ENCODE data around the gene RUFY3. TPM values are rescaled to one million over a fixed set of nuclear protein-coding genes. Genes with fewer than 3 reads are reported as not detected.
"Not testable (repeated sequence)": the region's sequence is repeated elsewhere in the genome, so short reads cannot be mapped to it uniquely, and the experiment has no call there.

The RUFY3 gene
- total and polyA plus RNA-seq, 5 donors from 2014 or later, result 0.79 to 14.9 (median 1.8) TPM

DNA sequence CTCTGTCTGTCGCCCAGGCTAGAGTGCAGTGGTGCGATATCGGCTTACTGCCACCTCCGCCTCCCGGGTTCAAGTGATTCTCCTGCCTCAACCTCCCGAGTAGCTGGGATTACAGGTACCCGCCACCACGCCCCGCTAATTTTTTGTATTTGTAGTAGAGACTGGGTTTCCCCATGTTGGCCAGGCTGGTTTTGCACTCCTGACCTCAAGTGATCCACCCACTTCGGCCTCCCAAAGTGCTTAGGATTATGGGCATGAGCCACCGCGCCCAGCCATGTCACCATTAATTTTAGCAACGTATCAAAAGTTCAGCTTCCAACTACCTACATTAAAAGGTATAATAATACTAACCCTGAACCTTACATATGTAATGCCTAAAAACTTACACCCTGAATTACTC, 34.4 kb upstream of the RUFY3 start:
- H3K4me3 Mint-ChIP-seq, result peak overlapping the region; percentile 95 to 100 (median 99)
- H3K9me3 Mint-ChIP-seq, result peaks cover 0 to 4% (median 0%) of the 10 kb centered on the region in 7 donors
- ATAC-seq (ENCODE audit: low read depth in 2 of 2), result no peak
- Histone ChIP-seq H3K4me1 (ENCODE audit: control insufficient read depth, insufficient read depth, low read length, poor library complexity, severe bottlenecking) (peaks cover 23% of the 10 kb centered on the region), H3K4me3 (ENCODE audit: low read depth, low read length) (peak overlapping the region; percentile 94), H3K9me3 (ENCODE audit: control insufficient read depth in 2 of 2, low read length in 2 of 2) (no peaks in the 10 kb centered on the region), H3K27ac (ENCODE audit: insufficient read depth, low read length, poor library complexity, severe bottlenecking) (peak overlapping the region; percentile 95), H3K36me3 (ENCODE audit: control insufficient read depth, insufficient read depth, low read length) (no peaks in the 10 kb centered on the region), H3K27me3 (ENCODE audit: control insufficient read depth, insufficient read depth, low read length) (peaks cover 2% of the 10 kb centered on the region)
- H3K27me3 Mint-ChIP-seq, result peaks cover 6% of the 10 kb centered on the region
- DNase-seq, result no peak
- H3K4me1 Mint-ChIP-seq, result peaks cover 15 to 42% (median 27%) of the 10 kb centered on the region in 4 donors
- peaks cover 20% of the 10 kb centered on the region for H3K36me3 Mint-ChIP-seq
- peak overlapping the region; percentile 99 to 100 (median 100) for H3K27ac Mint-ChIP-seq

DNA sequence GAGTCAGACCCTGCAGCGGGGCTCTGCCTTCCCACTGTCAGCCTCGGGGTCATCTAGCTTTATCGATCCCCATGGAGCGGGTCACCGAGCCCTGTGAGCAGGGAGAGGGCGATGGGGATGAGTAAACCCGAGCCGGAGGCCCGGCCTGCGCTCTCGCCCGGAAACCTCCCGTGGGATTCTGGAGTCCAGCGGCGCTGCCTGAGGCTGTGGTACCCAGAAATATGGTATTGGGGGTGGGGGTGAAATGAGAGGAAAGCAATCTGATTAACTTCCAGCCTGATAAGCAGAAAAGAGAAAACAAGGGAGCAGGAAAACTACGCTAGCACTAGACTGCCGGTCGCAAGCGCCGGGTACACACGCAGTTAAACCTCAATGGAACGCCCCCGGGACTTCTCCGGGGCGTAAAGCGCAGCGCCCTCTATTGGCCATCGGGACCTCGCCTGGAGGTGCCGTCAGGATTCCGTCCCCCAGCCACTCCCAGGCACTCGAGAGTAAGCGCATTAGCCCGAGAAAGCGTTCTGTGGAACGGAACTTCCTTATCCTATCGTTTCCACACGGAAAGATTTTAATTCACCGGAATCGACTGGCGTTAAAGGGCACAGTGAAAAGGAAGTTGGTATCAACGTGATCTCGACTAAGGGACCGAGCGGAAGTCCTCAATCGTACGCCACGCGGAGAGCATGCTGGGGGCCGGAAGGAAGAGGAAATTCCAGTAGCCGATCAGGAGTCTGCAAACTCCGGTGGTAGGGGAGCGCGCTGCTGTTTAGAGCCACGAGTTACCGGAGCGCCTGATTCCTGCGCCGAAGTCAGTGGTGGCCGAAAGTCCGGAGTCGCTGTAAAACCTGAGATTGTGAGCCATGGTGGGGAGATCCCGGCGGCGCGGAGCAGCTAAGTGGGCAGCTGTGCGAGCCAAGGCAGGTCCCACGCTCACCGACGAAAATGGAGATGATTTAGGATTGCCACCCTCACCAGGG, 33.7 kb upstream of the RUFY3 start, which contains the start of gene UTP3:
TSS of gene UTP3 (plus strand) at position 712 of the 974 bp plus-strand sequence. CDS start at position 858, 146 bp downstream.
- peak within 1 kb of the TSS; percentile 95 to 100 (median 99) for H3K4me3 Mint-ChIP-seq

DNA sequence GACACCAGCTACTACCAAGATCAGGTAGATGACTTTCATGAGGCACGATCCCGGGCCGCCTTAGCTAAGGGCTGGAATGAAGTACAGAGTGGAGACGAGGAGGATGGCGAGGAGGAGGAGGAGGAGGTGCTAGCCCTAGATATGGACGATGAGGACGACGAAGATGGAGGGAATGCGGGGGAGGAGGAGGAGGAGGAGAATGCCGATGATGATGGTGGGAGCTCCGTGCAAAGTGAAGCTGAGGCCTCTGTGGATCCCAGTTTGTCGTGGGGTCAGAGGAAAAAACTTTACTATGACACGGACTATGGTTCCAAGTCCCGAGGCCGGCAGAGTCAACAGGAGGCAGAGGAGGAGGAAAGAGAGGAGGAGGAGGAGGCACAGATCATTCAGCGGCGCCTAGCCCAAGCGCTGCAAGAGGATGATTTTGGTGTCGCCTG, 33.0 kb upstream of the RUFY3 start:
- Mint-ChIP-seq H3K27me3 (peaks cover 6% of the 10 kb centered on the region), H3K27ac (peak overlapping the region; percentile 99 to 100 (median 100)), H3K36me3 (peaks cover 20% of the 10 kb centered on the region), H3K4me1 (peaks cover 15 to 42% (median 27%) of the 10 kb centered on the region in 4 donors), H3K9me3 (peaks cover 0 to 4% (median 0%) of the 10 kb centered on the region in 7 donors), H3K4me3 (peak overlapping the region; percentile 95 to 100 (median 99))
- no peaks in the 10 kb centered on the region for H3K9me3 ChIP-seq (ENCODE audit: control insufficient read depth in 2 of 2, low read length in 2 of 2)
- H3K36me3 ChIP-seq (ENCODE audit: control insufficient read depth, insufficient read depth, low read length), result no peaks in the 10 kb centered on the region
- peak overlapping the region; percentile 95 for H3K27ac ChIP-seq (ENCODE audit: insufficient read depth, low read length, poor library complexity, severe bottlenecking)
- DNase-seq (peak in 1 of 3 donors; percentile 13), ATAC-seq (ENCODE audit: low read depth in 2 of 2) (peak in 1 of 2 donors; percentile 2)
- H3K27me3 ChIP-seq (ENCODE audit: control insufficient read depth, insufficient read depth, low read length), result peaks cover 2% of the 10 kb centered on the region
- peaks cover 23% of the 10 kb centered on the region for H3K4me1 ChIP-seq (ENCODE audit: control insufficient read depth, insufficient read depth, low read length, poor library complexity, severe bottlenecking)
- peak overlapping the region; percentile 94 for H3K4me3 ChIP-seq (ENCODE audit: low read depth, low read length)

More for the DNA sequence above, 33.7 kb upstream of the RUFY3 start, which contains the start of gene UTP3:
- Histone ChIP-seq H3K27ac (ENCODE audit: insufficient read depth, low read length, poor library complexity, severe bottlenecking) (peak within 1 kb of the TSS; percentile 95), H3K4me3 (ENCODE audit: low read depth, low read length) (peak within 1 kb of the TSS; percentile 94), H3K9me3 (ENCODE audit: control insufficient read depth in 2 of 2, low read length in 2 of 2) (no peaks in the 10 kb centered on the region), H3K27me3 (ENCODE audit: control insufficient read depth, insufficient read depth, low read length) (peaks cover 2% of the 10 kb centered on the region), H3K4me1 (ENCODE audit: control insufficient read depth, insufficient read depth, low read length, poor library complexity, severe bottlenecking) (peaks cover 23% of the 10 kb centered on the region), H3K36me3 (ENCODE audit: control insufficient read depth, insufficient read depth, low read length) (no peaks in the 10 kb centered on the region)
- peaks cover 6% of the 10 kb centered on the region for H3K27me3 Mint-ChIP-seq
- H3K36me3 Mint-ChIP-seq, result peaks cover 20% of the 10 kb centered on the region
- peak; percentile 88 to 90 for ATAC-seq (ENCODE audit: low read depth in 2 of 2)
- H3K27ac Mint-ChIP-seq, result peak within 1 kb of the TSS; percentile 99 to 100 (median 100)
- H3K9me3 Mint-ChIP-seq, result peaks cover 0 to 4% (median 0%) of the 10 kb centered on the region in 7 donors
- DNase-seq, result peak; percentile 81 to 95 (median 90)
- H3K4me1 Mint-ChIP-seq, result peaks cover 15 to 42% (median 27%) of the 10 kb centered on the region in 4 donors

DNA sequence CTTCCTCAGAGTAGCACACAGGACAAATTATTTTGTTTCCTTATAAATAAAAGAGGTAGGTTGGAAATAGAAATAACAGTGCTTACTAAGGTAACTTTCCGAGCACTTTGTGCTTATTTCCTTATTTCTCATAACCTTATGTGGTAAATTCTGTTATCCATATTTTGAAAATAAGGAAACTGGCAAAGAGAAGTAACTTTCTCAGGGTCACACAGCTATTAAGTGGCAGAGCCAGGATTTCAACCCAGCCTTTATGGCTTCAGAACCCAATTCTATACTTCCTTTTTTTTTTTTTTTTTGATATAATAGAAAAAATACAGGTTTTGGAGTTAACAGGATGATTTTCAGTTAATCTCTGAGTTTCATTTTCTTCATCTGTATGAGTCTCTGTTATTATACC, 30.1 kb upstream of the RUFY3 start:
- peaks cover 9 to 42% (median 27%) of the 10 kb centered on the region in 4 donors for H3K4me1 Mint-ChIP-seq
- ATAC-seq (ENCODE audit: low read depth in 2 of 2) (no peak), DNase-seq (no peak)
- Histone ChIP-seq H3K36me3 (ENCODE audit: control insufficient read depth, insufficient read depth, low read length) (no peaks in the 10 kb centered on the region), H3K4me1 (ENCODE audit: control insufficient read depth, insufficient read depth, low read length, poor library complexity, severe bottlenecking) (peaks cover 23% of the 10 kb centered on the region), H3K27ac (ENCODE audit: insufficient read depth, low read length, poor library complexity, severe bottlenecking) (no peak overlapping the region), H3K27me3 (ENCODE audit: control insufficient read depth, insufficient read depth, low read length) (no peaks in the 10 kb centered on the region), H3K4me3 (ENCODE audit: low read depth, low read length) (no peak overlapping the region), H3K9me3 (ENCODE audit: control insufficient read depth in 2 of 2, low read length in 2 of 2) (no peaks in the 10 kb centered on the region)
- H3K27ac Mint-ChIP-seq, result no peak overlapping the region
- peaks cover 0 to 4% (median 0%) of the 10 kb centered on the region in 7 donors for H3K9me3 Mint-ChIP-seq
- peaks cover 20% of the 10 kb centered on the region for H3K36me3 Mint-ChIP-seq
- peaks cover 6% of the 10 kb centered on the region for H3K27me3 Mint-ChIP-seq
- peak overlapping the region in 1 of 4 donors; percentile 33 for H3K4me3 Mint-ChIP-seq

DNA sequence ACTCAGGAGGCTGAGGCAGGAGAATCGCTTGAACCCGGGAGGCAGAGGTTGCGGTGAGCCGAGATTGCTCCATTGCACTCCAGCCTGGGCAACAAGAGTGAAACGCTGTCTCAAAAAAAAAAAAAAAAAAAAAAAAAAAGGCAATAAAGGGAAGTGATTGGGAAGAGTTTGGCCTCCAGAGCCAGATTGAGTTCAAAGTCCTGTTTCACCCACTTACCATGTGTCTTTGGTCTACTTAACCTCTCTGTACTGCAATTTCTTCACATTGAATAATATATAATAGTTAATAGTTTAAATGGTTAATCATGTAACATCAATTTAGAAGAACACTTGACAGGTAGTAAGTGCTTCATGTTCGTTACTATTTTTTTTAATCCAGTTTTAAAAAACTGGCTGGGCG, 27.1 kb upstream of the RUFY3 start:
- not testable (repeated sequence) for H3K27ac Mint-ChIP-seq; H3K36me3 ChIP-seq (ENCODE audit: control insufficient read depth, insufficient read depth, low read length); H3K9me3 ChIP-seq (ENCODE audit: control insufficient read depth in 2 of 2, low read length in 2 of 2); H3K27me3 Mint-ChIP-seq; ATAC-seq (ENCODE audit: low read depth in 2 of 2); H3K27me3 ChIP-seq (ENCODE audit: control insufficient read depth, insufficient read depth, low read length); H3K9me3 Mint-ChIP-seq; H3K27ac ChIP-seq (ENCODE audit: insufficient read depth, low read length, poor library complexity, severe bottlenecking); H3K4me1 ChIP-seq (ENCODE audit: control insufficient read depth, insufficient read depth, low read length, poor library complexity, severe bottlenecking); H3K4me3 Mint-ChIP-seq; H3K4me3 ChIP-seq (ENCODE audit: low read depth, low read length); DNase-seq
- peaks cover 4 to 19% (median 12%) of the 10 kb centered on the region in 4 donors for H3K4me1 Mint-ChIP-seq
- peaks cover 12% of the 10 kb centered on the region for H3K36me3 Mint-ChIP-seq

DNA sequence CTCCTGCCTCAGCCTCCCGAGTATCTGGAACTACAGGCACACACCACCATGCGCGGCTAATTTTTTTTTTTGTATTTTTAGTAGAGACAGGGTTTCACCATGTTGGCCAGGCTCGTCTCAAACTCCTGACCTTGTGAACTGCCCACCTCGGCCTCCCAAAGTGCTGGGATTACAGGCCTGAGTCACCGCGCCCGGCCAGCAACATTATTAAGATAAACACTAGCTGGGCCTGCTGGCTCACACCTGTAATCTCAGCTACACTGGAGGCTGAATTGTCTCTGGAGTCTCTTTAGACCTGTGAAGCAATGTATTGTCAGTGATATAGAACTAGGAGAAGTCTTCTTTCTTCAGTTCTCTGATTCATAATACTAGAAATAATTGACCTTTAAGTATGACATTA, 23.3 kb upstream of the RUFY3 start:
- H3K27ac Mint-ChIP-seq; H3K9me3 Mint-ChIP-seq; H3K36me3 ChIP-seq (ENCODE audit: control insufficient read depth, insufficient read depth, low read length): not testable (repeated sequence)

DNA sequence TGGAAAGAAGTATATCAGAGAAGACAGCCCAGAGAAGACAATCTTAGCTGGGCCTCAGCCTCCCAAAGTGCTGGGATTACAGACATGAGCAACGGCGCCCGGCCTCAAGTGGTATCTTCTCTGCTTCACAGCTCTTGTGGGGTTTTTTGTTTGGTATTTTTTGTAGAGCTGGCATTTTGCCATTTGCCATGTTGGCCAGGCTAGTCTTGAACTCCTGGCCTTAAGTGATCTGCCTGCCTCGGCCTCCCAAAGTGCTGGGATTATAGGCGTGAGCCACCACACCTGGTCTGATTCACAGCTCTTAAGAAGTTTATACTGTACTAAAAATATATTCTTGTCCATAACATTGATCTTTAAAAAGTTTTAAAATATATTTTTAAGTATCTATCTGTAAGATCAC, 21.1 kb upstream of the RUFY3 start:
- Histone ChIP-seq H3K4me3 (ENCODE audit: low read depth, low read length) (no peak overlapping the region), H3K9me3 (ENCODE audit: control insufficient read depth in 2 of 2, low read length in 2 of 2) (no peaks in the 10 kb centered on the region), H3K36me3 (ENCODE audit: control insufficient read depth, insufficient read depth, low read length) (no peaks in the 10 kb centered on the region), H3K27me3 (ENCODE audit: control insufficient read depth, insufficient read depth, low read length) (no peaks in the 10 kb centered on the region), H3K27ac (ENCODE audit: insufficient read depth, low read length, poor library complexity, severe bottlenecking) (no peak overlapping the region), H3K4me1 (ENCODE audit: control insufficient read depth, insufficient read depth, low read length, poor library complexity, severe bottlenecking) (peaks cover 15% of the 10 kb centered on the region)
- Mint-ChIP-seq H3K4me1 (peaks cover 9 to 19% (median 12%) of the 10 kb centered on the region in 4 donors), H3K4me3 (no peak overlapping the region), H3K27ac (no peak overlapping the region), H3K27me3 (peaks cover 15% of the 10 kb centered on the region), H3K9me3 (no peaks in the 10 kb centered on the region), H3K36me3 (no peaks in the 10 kb centered on the region)
- no peak for DNase-seq
- ATAC-seq (ENCODE audit: low read depth in 2 of 2), result no peak

More for the DNA sequence above, 23.3 kb upstream of the RUFY3 start:
- H3K27me3 ChIP-seq (ENCODE audit: control insufficient read depth, insufficient read depth, low read length); H3K4me1 Mint-ChIP-seq; H3K4me1 ChIP-seq (ENCODE audit: control insufficient read depth, insufficient read depth, low read length, poor library complexity, severe bottlenecking); H3K4me3 ChIP-seq (ENCODE audit: low read depth, low read length); ATAC-seq (ENCODE audit: low read depth in 2 of 2); DNase-seq; H3K4me3 Mint-ChIP-seq; H3K9me3 ChIP-seq (ENCODE audit: control insufficient read depth in 2 of 2, low read length in 2 of 2); H3K27ac ChIP-seq (ENCODE audit: insufficient read depth, low read length, poor library complexity, severe bottlenecking); H3K36me3 Mint-ChIP-seq; H3K27me3 Mint-ChIP-seq: not testable (repeated sequence)

Data from CD4-positive, CD25-positive, alpha-beta regulatory T cell (primary cell).